ENCODE results near the gene MTAP. TPM values are rescaled to one million over a fixed set of nuclear protein-coding genes. Genes with fewer than 3 reads are reported as not detected.
"Not testable (repeated sequence)": the region's sequence is repeated elsewhere in the genome, so short reads cannot be mapped to it uniquely, and the experiment has no call there.

The MTAP gene
- total RNA-seq, 4 donors from 2014 or later: 23.2 to 31.4 (median 29.1) TPM

DNA sequence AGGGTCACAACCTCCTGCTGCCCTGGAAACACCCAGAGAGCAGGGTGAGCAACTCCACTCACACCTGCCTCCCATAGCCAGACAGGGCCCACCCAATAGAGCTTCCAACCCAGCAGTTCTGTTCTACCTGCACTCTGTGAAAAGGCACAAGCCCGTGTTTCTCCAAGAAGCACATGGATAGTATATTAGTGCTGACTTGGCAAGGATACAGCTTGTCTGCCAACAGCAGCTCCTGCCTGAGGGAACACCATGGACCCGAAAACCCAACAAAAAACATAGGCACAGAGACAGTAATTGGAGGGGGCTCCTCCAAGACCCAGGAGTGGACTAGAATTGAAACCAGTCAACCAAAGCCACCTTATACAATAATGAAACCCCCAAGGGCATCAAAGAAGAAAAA lies 143.2 kb downstream of the MTAP start:
- TF ChIP-seq, protein P1, sequence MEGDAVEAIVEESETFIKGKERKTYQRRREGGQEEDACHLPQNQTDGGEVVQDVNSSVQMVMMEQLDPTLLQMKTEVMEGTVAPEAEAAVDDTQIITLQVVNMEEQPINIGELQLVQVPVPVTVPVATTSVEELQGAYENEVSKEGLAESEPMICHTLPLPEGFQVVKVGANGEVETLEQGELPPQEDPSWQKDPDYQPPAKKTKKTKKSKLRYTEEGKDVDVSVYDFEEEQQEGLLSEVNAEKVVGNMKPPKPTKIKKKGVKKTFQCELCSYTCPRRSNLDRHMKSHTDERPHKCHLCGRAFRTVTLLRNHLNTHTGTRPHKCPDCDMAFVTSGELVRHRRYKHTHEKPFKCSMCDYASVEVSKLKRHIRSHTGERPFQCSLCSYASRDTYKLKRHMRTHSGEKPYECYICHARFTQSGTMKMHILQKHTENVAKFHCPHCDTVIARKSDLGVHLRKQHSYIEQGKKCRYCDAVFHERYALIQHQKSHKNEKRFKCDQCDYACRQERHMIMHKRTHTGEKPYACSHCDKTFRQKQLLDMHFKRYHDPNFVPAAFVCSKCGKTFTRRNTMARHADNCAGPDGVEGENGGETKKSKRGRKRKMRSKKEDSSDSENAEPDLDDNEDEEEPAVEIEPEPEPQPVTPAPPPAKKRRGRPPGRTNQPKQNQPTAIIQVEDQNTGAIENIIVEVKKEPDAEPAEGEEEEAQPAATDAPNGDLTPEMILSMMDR (IDR thresholded peaks at IDR 0.05): no peak
- TF ChIP-seq POLR2A (IDR thresholded peaks at IDR 0.05): no peak
- no peak for TF ChIP-seq POLR2AphosphoS5 (IDR thresholded peaks at IDR 0.05)
- TF ChIP-seq EP300 (IDR thresholded peaks at IDR 0.05): no peak
- ATAC-seq: no peak
- H3K4me1 ChIP-seq: no peaks in the 10 kb centered on the region

DNA sequence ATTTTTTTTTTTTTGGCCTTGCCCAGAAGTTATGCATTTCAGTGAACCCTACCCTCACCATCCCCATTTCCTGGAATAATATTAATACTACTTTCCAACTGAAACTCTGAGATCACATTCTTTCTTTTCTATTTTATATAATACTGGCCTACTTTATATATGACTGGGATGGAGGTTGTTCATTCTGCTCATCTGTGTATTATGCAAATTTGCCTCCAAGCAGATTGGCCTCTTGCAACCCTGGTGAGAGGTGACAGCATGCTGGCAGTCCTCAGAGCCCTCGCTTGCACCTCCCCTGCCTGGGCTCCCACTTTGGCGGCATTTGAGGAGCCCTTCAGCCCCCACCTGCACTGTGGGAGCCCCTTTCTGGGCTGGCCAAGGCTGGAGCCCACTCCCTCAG lies 156.4 kb downstream of the MTAP start:
- Histone ChIP-seq H3K9me3 (peaks cover 0 to 12% (median 0%) of the 10 kb centered on the region in 3 donors), H3K4me1 (no peaks in the 10 kb centered on the region), H3K4me3 (no peak overlapping the region), H3K27ac (no peak overlapping the region), H3K27me3 (peaks cover 27% of the 10 kb centered on the region), H3K36me3 (no peaks in the 10 kb centered on the region)
- no CpG with 5 or more reads among the region's 2 CpGs for WGBS, 2 donors (ENCODE audit: low coverage in 1 of 2)
- no peak for ATAC-seq
- TF ChIP-seq POLR2AphosphoS5 (IDR thresholded peaks at IDR 0.05) (no peak), POLR2A (IDR thresholded peaks at IDR 0.05) (no peak)

More for the DNA sequence above, 143.2 kb downstream of the MTAP start:
- no peaks in the 10 kb centered on the region for H3K27me3 ChIP-seq
- H3K36me3 ChIP-seq: no peaks in the 10 kb centered on the region
- H3K27ac ChIP-seq: no peak overlapping the region
- H3K4me3 ChIP-seq: no peak overlapping the region
- WGBS, 2 donors (ENCODE audit: low coverage in 1 of 2): 75% methylated on average over 1 of the region's 2 CpGs; no CpG with 5 or more reads in 1 of the 2 donors
- peaks cover 0 to 7% (median 0%) of the 10 kb centered on the region in 3 donors for H3K9me3 ChIP-seq

DNA sequence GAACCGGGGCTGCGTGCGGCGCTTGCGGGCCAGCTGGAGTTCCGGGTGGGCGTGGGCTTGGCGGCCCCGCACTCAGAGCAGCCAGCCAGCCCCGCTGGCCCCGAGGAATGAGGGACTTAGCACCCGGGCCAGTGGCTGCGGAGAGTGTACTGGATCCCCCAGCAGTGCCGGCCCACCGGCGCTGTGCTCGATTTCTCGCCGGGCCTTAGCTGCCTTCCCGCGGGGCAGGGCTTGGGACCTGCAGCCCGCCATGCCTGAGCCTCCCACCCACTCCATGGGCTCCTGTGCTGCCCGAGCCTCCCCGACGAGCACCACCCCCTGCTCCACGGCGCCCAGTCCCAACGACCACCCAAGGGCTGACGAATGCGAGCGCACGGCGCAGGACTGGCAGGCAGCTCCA lies 156.8 kb downstream of the MTAP start:
- H3K4me1 ChIP-seq, H3K36me3 ChIP-seq, H3K4me3 ChIP-seq, ATAC-seq, H3K27ac ChIP-seq: not testable (repeated sequence)
- whole genome bisulfite sequencing, 2 donors (ENCODE audit: low coverage in 1 of 2): no CpG with 5 or more reads among the region's 33 CpGs
- peaks cover 0 to 16% (median 0%) of the 10 kb centered on the region in 3 donors for H3K9me3 ChIP-seq
- peaks cover 32% of the 10 kb centered on the region for H3K27me3 ChIP-seq

DNA sequence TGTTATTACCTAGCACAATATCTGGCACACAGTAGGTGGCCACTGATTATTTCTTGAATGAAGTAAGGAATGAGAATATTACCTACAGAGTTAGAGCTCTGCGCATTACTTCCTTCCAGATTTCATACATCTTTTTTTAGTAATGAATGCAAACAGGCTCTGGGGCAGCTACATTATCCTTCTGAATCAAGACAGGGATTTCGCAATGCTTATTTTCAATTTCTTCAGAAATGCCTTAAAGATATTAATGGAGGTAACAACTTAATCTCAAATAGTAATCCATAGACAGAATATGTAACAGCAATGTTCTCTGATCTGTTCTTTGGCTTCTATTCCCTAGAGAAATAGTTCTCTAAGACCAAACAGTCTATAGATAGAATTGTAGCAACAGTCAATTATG lies 159.1 kb downstream of the MTAP start:
- WGBS, 2 donors (ENCODE audit: low coverage in 1 of 2): 93% methylated on average over 2 of the region's 2 CpGs
- peaks cover 55% of the 10 kb centered on the region for H3K27me3 ChIP-seq
- no peaks in the 10 kb centered on the region for H3K36me3 ChIP-seq
- H3K27ac ChIP-seq: no peak overlapping the region
- peaks cover 0 to 25% (median 0%) of the 10 kb centered on the region in 3 donors for H3K9me3 ChIP-seq
- peaks cover 0 to 17% (median 11%) of the 10 kb centered on the region in 3 donors for H3K4me1 ChIP-seq
- no peak for ATAC-seq
- no peak overlapping the region for H3K4me3 ChIP-seq
- TF ChIP-seq POLR2AphosphoS5 (IDR thresholded peaks at IDR 0.05) (no peak), POLR2A (IDR thresholded peaks at IDR 0.05) (no peak), EP300 (IDR thresholded peaks at IDR 0.05) (no peak)
- TF ChIP-seq, protein P1 (IDR thresholded peaks at IDR 0.05): no peak

DNA sequence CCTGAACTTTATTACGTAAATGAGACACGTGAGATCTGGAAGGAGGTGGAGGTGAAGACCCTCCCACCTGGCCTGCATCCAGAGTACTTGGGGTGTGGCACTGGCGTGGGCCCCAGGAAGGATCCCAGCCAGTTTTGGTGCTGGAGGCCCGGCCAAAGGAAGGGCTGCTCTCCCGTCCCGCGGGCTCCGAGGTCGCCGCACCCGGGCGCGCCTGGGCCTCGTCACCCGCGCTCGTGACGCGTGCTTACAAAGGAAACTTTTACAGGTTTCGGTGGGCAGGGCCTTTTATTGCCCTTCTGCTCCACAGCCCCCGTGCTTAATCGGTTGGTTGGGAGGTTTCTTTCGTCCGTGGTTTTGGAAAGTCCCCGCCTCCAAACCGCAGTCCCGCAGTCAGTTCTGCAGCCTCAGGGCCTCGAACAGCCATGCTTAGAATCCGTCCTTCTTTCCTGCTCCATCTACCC lies 162.5 kb downstream of the MTAP start:
- ATAC-seq: peak; percentile 46
- Histone ChIP-seq H3K4me3 (peak overlapping the region in 1 of 2 donors; percentile 33), H3K9me3 (peaks cover 0 to 25% (median 0%) of the 10 kb centered on the region in 3 donors), H3K27ac (no peak overlapping the region), H3K36me3 (no peaks in the 10 kb centered on the region), H3K4me1 (peaks cover 0 to 40% (median 16%) of the 10 kb centered on the region in 3 donors), H3K27me3 (peaks cover 89% of the 10 kb centered on the region)
- TF ChIP-seq, protein P1 (IDR thresholded peaks at IDR 0.05): no peak
- TF ChIP-seq POLR2A (IDR thresholded peaks at IDR 0.05) (no peak), POLR2AphosphoS5 (IDR thresholded peaks at IDR 0.05) (no peak), EP300 (IDR thresholded peaks at IDR 0.05) (no peak)
- 2% methylated on average over 20 of the region's 29 CpGs; no CpG with 5 or more reads in 1 of the 2 donors for WGBS, 2 donors (ENCODE audit: low coverage in 1 of 2)

DNA sequence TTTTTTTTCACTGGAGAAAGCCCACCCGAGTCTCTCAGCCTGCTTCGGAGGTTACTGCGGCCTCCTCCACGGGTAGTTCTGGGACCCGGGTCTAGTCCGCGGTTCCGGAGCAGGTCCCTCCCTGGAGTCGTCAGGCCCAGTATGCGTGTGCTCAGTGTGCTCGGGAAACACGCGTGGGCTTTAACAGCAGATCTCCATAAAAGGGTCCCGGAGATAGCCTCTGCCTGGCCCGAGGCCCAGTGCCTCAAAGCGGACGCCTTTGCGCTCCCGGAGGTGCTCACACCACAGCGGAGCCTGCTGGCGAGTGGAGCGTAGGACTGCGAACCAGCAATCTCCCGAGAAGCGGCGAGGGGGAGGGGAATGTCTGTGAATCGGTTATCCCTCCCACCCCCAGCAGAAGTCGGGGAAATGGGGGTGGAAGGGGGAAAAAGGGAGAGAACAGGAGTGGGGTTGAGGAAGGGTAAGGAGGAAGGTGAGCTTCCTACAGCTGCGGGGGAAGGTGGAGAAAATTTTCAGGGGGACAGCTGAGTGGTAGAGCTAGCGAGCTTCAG lies 163.0 kb downstream of the MTAP start:
- Histone ChIP-seq H3K4me3 (peak overlapping the region in 1 of 2 donors; percentile 33), H3K27ac (no peak overlapping the region), H3K36me3 (no peaks in the 10 kb centered on the region), H3K27me3 (peaks cover 94% of the 10 kb centered on the region), H3K4me1 (peaks cover 0 to 44% (median 16%) of the 10 kb centered on the region in 3 donors), H3K9me3 (peaks cover 0 to 25% (median 0%) of the 10 kb centered on the region in 3 donors)
- 3 to 4% methylated on average over 10 of the region's 30 CpGs for WGBS, 2 donors (ENCODE audit: low coverage in 1 of 2)
- TF ChIP-seq, protein P1 (IDR thresholded peaks at IDR 0.05): no peak
- TF ChIP-seq POLR2AphosphoS5 (IDR thresholded peaks at IDR 0.05) (no peak), EP300 (IDR thresholded peaks at IDR 0.05) (no peak), POLR2A (IDR thresholded peaks at IDR 0.05) (no peak)
- ATAC-seq: peak; percentile 36
